ENCODE results near the gene KLF16. TPM values are rescaled to one million over a fixed set of nuclear protein-coding genes. Genes with fewer than 3 reads are reported as not detected.

Gene KLF16
- total RNA-seq, 1 experiment from 2014 or later, result 45.5 TPM

- POLR2A ChIA-PET, result interaction anchor here (1.0 kb wide), 1 partner anchor 11 kb away, joined by 3 read pairs; no protein-coding TSS in a partner anchor
- Mint-ChIP-seq H3K36me3 (ENCODE audit: insufficient read depth, unreplicated experiment) (peaks cover 12% of the 10 kb centered on the region), H3K4me3 (ENCODE audit: unreplicated experiment) (peak overlapping the region; percentile 65), H3K4me1 (ENCODE audit: insufficient read depth, unreplicated experiment) (peaks cover 11% of the 10 kb centered on the region), H3K27ac (ENCODE audit: low read depth, unreplicated experiment) (peak overlapping the region; percentile 61), H3K9me3 (ENCODE audit: unreplicated experiment) (no peaks in the 10 kb centered on the region), H3K27me3 (ENCODE audit: insufficient read depth, unreplicated experiment) (no peaks in the 10 kb centered on the region)
- intact Hi-C loops (cut with micrococcal nuclease), result no loop called here
- DNase-seq (ENCODE audit: unreplicated experiment), result peak; percentile 87
- BruUV-seq (replicated peaks), result TSS peak; percentile 44
- CTCF ChIA-PET, result interaction anchor here (0.6 to 1.8 kb wide), 10 partner anchors 12 to 607 kb away, joined by 3 to 4 read pairs (median 3); no protein-coding TSS in a partner anchor
- peak; percentile 98 for TF ChIP-seq CTCF (IDR thresholded peaks at IDR 0.05; ENCODE audit: unreplicated experiment)
Observed at GRCh38 chr19:1853295-1854038, 9.9 kb downstream of the KLF16 start.

- ChIA-PET CTCF (interaction anchor here (0.6 to 1.8 kb wide), 9 partner anchors 12 to 606 kb away, joined by 3 to 4 read pairs (median 3); no protein-coding TSS in a partner anchor), POLR2A (interaction anchor here (1.0 kb wide), 1 partner anchor 12 kb away, joined by 3 read pairs; no protein-coding TSS in a partner anchor)
- TF ChIP-seq CTCF (IDR thresholded peaks at IDR 0.05; ENCODE audit: unreplicated experiment), result no peak
- Mint-ChIP-seq H3K27me3 (ENCODE audit: insufficient read depth, unreplicated experiment) (no peaks in the 10 kb centered on the region), H3K4me1 (ENCODE audit: insufficient read depth, unreplicated experiment) (peaks cover 11% of the 10 kb centered on the region), H3K27ac (ENCODE audit: low read depth, unreplicated experiment) (no peak overlapping the region), H3K9me3 (ENCODE audit: unreplicated experiment) (no peaks in the 10 kb centered on the region), H3K36me3 (ENCODE audit: insufficient read depth, unreplicated experiment) (peaks cover 12% of the 10 kb centered on the region), H3K4me3 (ENCODE audit: unreplicated experiment) (no peak overlapping the region)
- DNase-seq (ENCODE audit: unreplicated experiment), result no peak
- intact Hi-C loops (cut with micrococcal nuclease), result no loop called here
- BruUV-seq (replicated peaks), result no TSS peak
Observed at GRCh38 chr19:1852581-1853128, 10.7 kb downstream of the KLF16 start.

- Mint-ChIP-seq H3K4me3 (ENCODE audit: unreplicated experiment) (no peak overlapping the region), H3K4me1 (ENCODE audit: insufficient read depth, unreplicated experiment) (peaks cover 15% of the 10 kb centered on the region), H3K27ac (ENCODE audit: low read depth, unreplicated experiment) (no peak overlapping the region), H3K27me3 (ENCODE audit: insufficient read depth, unreplicated experiment) (no peaks in the 10 kb centered on the region), H3K9me3 (ENCODE audit: unreplicated experiment) (no peaks in the 10 kb centered on the region), H3K36me3 (ENCODE audit: insufficient read depth, unreplicated experiment) (peaks cover 12% of the 10 kb centered on the region)
- no peak for TF ChIP-seq CTCF (IDR thresholded peaks at IDR 0.05; ENCODE audit: unreplicated experiment)
- intact Hi-C loops (cut with micrococcal nuclease), result no loop called here
- ChIA-PET POLR2A (no interaction called here), CTCF (interaction anchor here (0.7 to 1.8 kb wide), 3 partner anchors 13 to 23 kb away, joined by 3 to 4 read pairs (median 4); no protein-coding TSS in a partner anchor)
- no TSS peak for BruUV-seq (replicated peaks)
- DNase-seq (ENCODE audit: unreplicated experiment), result no peak
Observed at GRCh38 chr19:1851654-1852580, 11.5 kb downstream of the KLF16 start.
